ENCODE results near the gene SLC1A4.
"Not testable (repeated sequence)": the region's sequence is repeated elsewhere in the genome, so short reads cannot be mapped to it uniquely, and the experiment has no call there.

Gene SLC1A4

GRCh38 chr2:64952511-64953482, 36.4 kb upstream of the SLC1A4 start:
- no peak overlapping the region for H3K4me3 ChIP-seq (ENCODE audit: low read depth, low read length)
- no peak for DNase-seq (ENCODE audit: low read depth)
- TF ChIP-seq CTCF (IDR thresholded peaks at IDR 0.05; ENCODE audit: control insufficient read depth, extremely low read depth, insufficient read depth): no peak

DNA sequence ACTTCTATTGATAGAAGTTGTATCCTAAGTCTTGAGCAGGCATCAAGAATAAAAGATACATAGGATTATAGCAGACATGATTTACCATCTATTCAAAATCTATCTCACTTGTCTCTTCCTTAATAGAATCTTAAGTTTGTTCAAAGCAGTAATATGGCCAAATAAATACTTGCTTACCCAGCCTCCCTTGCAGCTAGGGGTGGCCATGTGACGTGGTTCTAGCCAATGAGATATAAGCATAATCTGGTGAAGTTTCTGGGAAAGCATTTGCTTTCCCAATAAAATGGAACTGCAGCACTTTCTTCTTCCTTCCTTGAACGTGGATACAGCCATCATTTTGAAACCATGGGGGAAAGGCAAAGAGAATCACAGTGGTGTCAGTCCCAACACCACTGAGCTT, 33.7 kb upstream of the SLC1A4 start:
- no peak for TF ChIP-seq CTCF (IDR thresholded peaks at IDR 0.05; ENCODE audit: control insufficient read depth, extremely low read depth, insufficient read depth)
- no peak for DNase-seq (ENCODE audit: low read depth)
- H3K4me3 ChIP-seq (ENCODE audit: low read depth, low read length): no peak overlapping the region

GRCh38 chr2:64957109-64957903, 31.9 kb upstream of the SLC1A4 start:
- TF ChIP-seq CTCF (IDR thresholded peaks at IDR 0.05; ENCODE audit: control insufficient read depth, extremely low read depth, insufficient read depth): no peak
- no peak overlapping the region for H3K4me3 ChIP-seq (ENCODE audit: low read depth, low read length)
- DNase-seq (ENCODE audit: low read depth): no peak

GRCh38 chr2:64958556-64958955, 30.6 kb upstream of the SLC1A4 start:
- DNase-seq (ENCODE audit: low read depth): no peak
- no peak for TF ChIP-seq CTCF (IDR thresholded peaks at IDR 0.05; ENCODE audit: control insufficient read depth, extremely low read depth, insufficient read depth)

GRCh38 chr2:64960819-64961218, 28.4 kb upstream of the SLC1A4 start:
- DNase-seq (ENCODE audit: low read depth): no peak
- H3K4me3 ChIP-seq (ENCODE audit: low read depth, low read length): no peak overlapping the region
- TF ChIP-seq CTCF (IDR thresholded peaks at IDR 0.05; ENCODE audit: control insufficient read depth, extremely low read depth, insufficient read depth): no peak

More at GRCh38 chr2:64958556-64958955, 30.6 kb upstream of the SLC1A4 start:
- no peak overlapping the region for H3K4me3 ChIP-seq (ENCODE audit: low read depth, low read length)

DNA sequence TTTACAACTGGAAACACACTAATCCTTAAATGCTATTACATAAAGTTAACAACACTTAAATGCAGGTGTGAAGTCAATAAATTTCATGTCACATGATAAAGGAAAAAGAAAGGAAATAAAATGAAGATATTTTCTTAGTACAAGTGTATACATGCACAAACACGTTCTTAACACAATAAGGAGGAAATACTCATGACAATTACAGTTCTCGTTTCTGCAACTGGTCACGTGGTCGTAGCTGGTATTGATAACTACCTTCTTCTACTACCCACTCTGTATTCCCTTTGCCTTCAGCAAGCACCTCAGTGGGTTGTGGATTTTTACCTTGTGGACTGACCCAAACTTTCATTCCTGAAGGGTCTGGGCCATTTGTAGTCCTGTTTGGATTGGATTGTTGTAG, 26.1 kb upstream of the SLC1A4 start:
- DNase-seq (ENCODE audit: low read depth); H3K4me3 ChIP-seq (ENCODE audit: low read depth, low read length): not testable (repeated sequence)

DNA sequence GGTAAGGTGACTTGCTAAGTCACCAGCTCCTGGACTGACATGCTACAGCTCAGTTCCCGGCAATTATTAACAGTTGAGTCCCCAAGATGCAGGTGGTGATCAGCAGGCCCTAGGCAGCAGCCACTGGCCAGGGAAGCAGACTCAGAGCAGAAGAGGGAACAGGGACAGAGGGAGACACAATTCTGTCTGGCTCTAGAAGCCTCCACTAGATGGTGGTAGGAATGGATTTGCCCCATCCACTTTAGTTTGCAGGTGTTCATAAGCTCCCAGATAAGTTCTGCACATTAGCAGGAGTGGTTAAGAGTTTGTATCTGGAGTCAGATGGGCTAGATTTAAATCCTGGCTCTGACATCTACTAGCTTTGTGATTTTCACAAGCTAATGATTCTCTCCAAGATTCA, 25.5 kb upstream of the SLC1A4 start:
- no peak overlapping the region for H3K4me3 ChIP-seq (ENCODE audit: low read depth, low read length)
- TF ChIP-seq CTCF (IDR thresholded peaks at IDR 0.05; ENCODE audit: control insufficient read depth, extremely low read depth, insufficient read depth): no peak
- no peak for DNase-seq (ENCODE audit: low read depth)
